NCI-H748 treated with DMSO at 0.1 percent for 48 hours (cell line): ENCODE results near the gene GPR132.
"Not testable (repeated sequence)": the region's sequence is repeated elsewhere in the genome, so short reads cannot be mapped to it uniquely, and the experiment has no call there.

Experiments used
- DNase-seq: peaks from one replicate; lab custom pipeline; 2025; lab: John Stamatoyannopoulos, UW

The GPR132 gene

GRCh38 chr14:105075379-105076295, 10.4 kb upstream of the GPR132 start:
- no peak for DNase-seq

GRCh38 chr14:105074601-105075053, 9.4 kb upstream of the GPR132 start:
- no peak for DNase-seq

- no peak for DNase-seq
Observed at GRCh38 chr14:105073720-105074600, 8.7 kb upstream of the GPR132 start.

GRCh38 chr14:105072892-105073719, 7.9 kb upstream of the GPR132 start:
- no peak for DNase-seq

- DNase-seq: no peak
Observed at GRCh38 chr14:105072381-105072861, 7.2 kb upstream of the GPR132 start.

GRCh38 chr14:105071942-105072341, 6.7 kb upstream of the GPR132 start:
- DNase-seq: no peak

- DNase-seq: no peak
Observed at GRCh38 chr14:105071326-105071725, 6.1 kb upstream of the GPR132 start.

GRCh38 chr14:105070760-105071137, 5.5 kb upstream of the GPR132 start:
- no peak for DNase-seq

GRCh38 chr14:105069871-105070759, 4.9 kb upstream of the GPR132 start:
- no peak for DNase-seq

- DNase-seq: no peak
Observed at GRCh38 chr14:105069522-105069870, 4.3 kb upstream of the GPR132 start.

GRCh38 chr14:105068818-105069217, 3.6 kb upstream of the GPR132 start:
- no peak for DNase-seq

- no peak for DNase-seq
Observed at GRCh38 chr14:105067969-105068301, 2.7 kb upstream of the GPR132 start.

GRCh38 chr14:105067140-105067968, 2.1 kb upstream of the GPR132 start:
- no peak for DNase-seq

GRCh38 chr14:105066240-105067071, 1.2 kb upstream of the GPR132 start:
- no peak for DNase-seq

- no peak for DNase-seq
Observed at GRCh38 chr14:105064721-105065143, 498 bp downstream of the GPR132 start.

- DNase-seq: no peak
Observed at GRCh38 chr14:105064001-105064400, 1.2 kb downstream of the GPR132 start.

GRCh38 chr14:105063506-105063905, 1.7 kb downstream of the GPR132 start:
- not testable (repeated sequence) for DNase-seq

GRCh38 chr14:105063056-105063455, 2.2 kb downstream of the GPR132 start:
- no peak for DNase-seq

- no peak for DNase-seq
Observed at GRCh38 chr14:105062048-105062433, 3.2 kb downstream of the GPR132 start.
